ENCODE data around the gene SCRT2. TPM values are rescaled to one million over a fixed set of nuclear protein-coding genes. Genes with fewer than 3 reads are reported as not detected.

The SCRT2 gene
- total RNA-seq, 2 experiments from 2014 or later: not detected

DNA sequence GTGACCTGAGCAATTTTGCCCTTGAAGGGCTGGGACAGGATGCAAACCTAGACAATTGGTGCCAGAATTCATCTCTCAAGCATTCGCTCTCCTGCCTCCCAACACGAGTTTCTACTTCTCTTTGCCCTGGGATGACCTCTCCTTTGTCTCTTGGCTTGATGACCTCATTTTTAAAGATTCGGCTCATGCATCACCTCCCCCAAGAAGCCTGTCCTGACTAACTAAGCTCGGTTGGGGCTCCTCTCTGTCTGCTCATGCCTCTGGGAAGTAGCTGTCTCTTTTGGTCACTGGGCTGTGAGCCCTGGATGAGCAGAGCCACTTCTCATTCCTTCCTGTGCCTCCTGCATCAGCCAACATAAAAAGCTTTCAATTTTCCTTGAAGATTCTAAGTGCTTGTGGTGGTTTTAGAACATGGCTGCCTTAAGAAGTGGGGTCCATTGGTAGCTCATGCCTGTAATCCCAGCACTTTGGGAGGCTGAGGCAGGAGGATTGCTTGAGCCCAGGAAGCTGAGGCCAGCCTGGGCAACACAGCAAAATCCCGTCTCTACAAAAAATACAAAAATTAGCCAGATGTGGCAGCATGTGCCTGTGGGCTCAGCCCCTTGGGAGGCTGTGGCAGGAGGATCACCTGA, 54.4 kb downstream of the SCRT2 start:
- Mint-ChIP-seq H3K27ac (no peak overlapping the region), H3K36me3 (ENCODE audit: low read depth) (no peaks in the 10 kb centered on the region), H3K4me3 (no peak overlapping the region), H3K4me1 (no peaks in the 10 kb centered on the region), H3K9me3 (no peaks in the 10 kb centered on the region), H3K27me3 (peaks cover 39% of the 10 kb centered on the region)
- ChIA-PET POLR2A (no interaction called here), CTCF (interaction anchor here (1.7 kb wide), 1 partner anchor 23 kb away, joined by 5 read pairs; no protein-coding TSS in a partner anchor)
- DNase-seq: no peak

DNA sequence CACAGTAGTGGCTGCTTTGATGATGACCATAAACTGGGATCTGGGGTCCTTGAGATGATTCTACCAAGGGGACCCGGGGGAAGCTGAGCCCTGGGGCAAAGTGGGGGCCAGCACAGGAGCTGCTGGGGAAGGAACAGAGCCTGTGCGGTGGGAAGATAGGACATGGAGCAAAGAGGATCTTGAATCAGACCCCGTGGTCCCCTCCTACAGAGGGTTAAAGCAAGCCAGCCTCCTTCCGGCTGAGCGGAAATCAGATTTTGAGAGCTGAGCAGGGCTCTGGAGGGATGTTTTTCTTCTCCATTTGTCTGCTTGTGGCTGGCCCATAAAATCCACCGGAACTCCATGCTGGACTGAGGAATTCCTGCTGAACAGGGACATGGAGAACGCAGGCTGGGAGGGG, 55.4 kb downstream of the SCRT2 start:
- peaks cover 37% of the 10 kb centered on the region for H3K27me3 Mint-ChIP-seq
- no peaks in the 10 kb centered on the region for H3K4me1 Mint-ChIP-seq
- POLR2A ChIA-PET: no interaction called here
- H3K4me3 Mint-ChIP-seq: no peak overlapping the region
- H3K36me3 Mint-ChIP-seq (ENCODE audit: low read depth): no peaks in the 10 kb centered on the region
- no peak for DNase-seq
- H3K27ac Mint-ChIP-seq: no peak overlapping the region
- H3K9me3 Mint-ChIP-seq: no peaks in the 10 kb centered on the region
- CTCF ChIA-PET: no interaction called here

DNA sequence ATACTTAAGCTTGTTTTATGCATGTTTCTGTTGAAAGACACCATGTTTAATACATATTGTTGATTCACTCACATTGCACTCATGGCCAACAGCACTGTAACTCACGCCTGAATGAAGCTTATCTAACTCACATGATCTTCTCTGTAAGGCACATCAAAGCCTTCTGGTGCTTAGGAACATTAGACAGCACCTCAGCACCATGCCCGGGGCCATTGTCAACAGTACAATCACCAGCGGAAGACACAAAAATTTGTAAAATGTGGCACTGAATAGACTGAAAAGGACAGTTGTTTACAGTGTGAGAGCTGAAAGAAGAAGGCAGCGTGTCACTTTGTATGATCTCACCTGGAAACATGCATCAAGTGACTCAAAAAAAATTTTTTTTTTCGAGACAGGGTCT, 56.6 kb downstream of the SCRT2 start:
- Mint-ChIP-seq H3K9me3 (no peaks in the 10 kb centered on the region), H3K4me3 (no peak overlapping the region), H3K27ac (no peak overlapping the region), H3K4me1 (no peaks in the 10 kb centered on the region), H3K27me3 (peaks cover 37% of the 10 kb centered on the region), H3K36me3 (ENCODE audit: low read depth) (no peaks in the 10 kb centered on the region)
- DNase-seq: no peak
- POLR2A ChIA-PET: no interaction called here
- CTCF ChIA-PET: interaction anchor here (0.7 kb wide), 1 partner anchor 27 kb away, joined by 3 read pairs; no protein-coding TSS in a partner anchor

DNA sequence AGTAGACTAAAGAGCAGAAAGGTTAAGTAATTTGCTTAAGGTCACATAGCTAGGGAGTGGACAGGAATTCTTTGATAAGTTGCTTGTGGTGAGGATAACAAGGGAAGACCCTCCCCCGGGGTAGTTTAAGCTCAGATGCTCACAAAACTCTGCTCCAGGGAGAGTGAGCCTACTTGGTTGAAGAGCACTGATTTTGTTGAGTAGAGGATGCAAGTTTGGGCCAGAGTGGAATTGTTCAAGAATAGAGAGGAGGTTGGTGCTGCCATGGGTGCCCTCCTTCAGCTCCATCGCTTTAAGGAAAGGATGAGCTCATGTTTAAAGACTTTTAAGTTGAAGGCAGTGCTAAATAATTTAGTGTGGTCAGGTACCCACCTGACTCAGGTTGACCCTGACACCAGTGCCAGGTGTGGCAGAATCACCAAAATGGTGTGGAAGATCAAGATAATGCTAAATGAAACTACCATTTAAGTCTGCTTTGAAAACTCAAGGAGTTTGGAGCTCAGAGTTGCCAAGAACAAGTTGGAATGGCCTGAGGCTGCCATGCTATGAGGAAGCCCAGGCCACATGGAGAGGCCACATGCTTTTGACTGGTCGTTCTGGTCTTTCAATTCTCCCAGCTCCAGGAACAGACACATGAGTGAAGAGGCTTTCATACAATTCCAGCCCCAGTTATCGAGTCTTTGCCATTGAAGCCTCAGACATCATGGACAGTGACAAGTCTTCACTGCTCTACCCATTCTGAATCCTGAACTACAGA, 57.5 kb downstream of the SCRT2 start:
- no peak overlapping the region for H3K4me3 Mint-ChIP-seq
- no peaks in the 10 kb centered on the region for H3K36me3 Mint-ChIP-seq (ENCODE audit: low read depth)
- POLR2A ChIA-PET: no interaction called here
- H3K27me3 Mint-ChIP-seq: peaks cover 42% of the 10 kb centered on the region
- CTCF ChIA-PET: interaction anchor here (1.3 to 1.6 kb wide), 2 partner anchors 27 to 49 kb away, joined by 4 read pairs; no protein-coding TSS in a partner anchor
- no peaks in the 10 kb centered on the region for H3K4me1 Mint-ChIP-seq
- DNase-seq: no peak
- no peak overlapping the region for H3K27ac Mint-ChIP-seq
- no peaks in the 10 kb centered on the region for H3K9me3 Mint-ChIP-seq

DNA sequence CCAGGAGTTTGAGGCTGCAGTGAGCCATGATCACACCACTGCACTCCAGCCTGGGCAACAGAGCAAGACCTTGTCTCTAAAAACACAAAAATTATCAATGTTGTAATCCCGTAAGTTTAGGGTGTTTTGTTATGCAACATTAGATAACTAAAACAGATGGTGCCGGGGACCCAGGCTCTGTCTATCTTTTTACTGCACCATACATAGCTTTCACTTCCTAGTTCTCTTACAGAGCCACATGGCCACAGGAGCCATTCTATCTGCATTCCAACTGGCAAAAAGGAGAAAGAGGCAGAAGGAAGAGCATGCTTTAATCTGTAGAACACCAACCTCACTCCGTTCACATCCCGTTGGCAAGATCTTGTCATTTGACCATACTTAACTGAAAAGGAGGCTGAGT, 60.1 kb downstream of the SCRT2 start:
- no peak overlapping the region for H3K4me3 Mint-ChIP-seq
- H3K27ac Mint-ChIP-seq: no peak overlapping the region
- ChIA-PET CTCF (no interaction called here), POLR2A (no interaction called here)
- no peaks in the 10 kb centered on the region for H3K9me3 Mint-ChIP-seq
- peaks cover 3% of the 10 kb centered on the region for H3K4me1 Mint-ChIP-seq
- DNase-seq: no peak
- H3K36me3 Mint-ChIP-seq (ENCODE audit: low read depth): no peaks in the 10 kb centered on the region
- peaks cover 56% of the 10 kb centered on the region for H3K27me3 Mint-ChIP-seq

DNA sequence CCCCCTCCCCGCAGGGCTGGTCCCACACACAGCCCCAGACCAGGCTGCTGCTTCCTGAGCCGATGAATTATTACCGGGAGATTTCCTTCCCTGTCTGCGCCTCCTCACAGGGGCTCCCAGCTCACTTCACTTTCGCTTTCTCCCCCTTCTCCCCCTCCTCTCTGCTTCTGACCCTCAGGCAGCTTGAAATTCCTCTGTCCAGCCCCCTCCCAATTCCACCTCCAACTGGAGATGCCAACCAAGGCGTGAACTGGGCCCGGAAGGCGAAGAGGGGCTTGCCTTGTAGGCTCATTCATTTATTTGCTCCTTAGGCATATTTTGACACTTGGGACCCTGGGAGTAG, 63.8 kb downstream of the SCRT2 start:
- no peak for DNase-seq
- Mint-ChIP-seq H3K9me3 (no peaks in the 10 kb centered on the region), H3K36me3 (ENCODE audit: low read depth) (no peaks in the 10 kb centered on the region), H3K4me1 (peaks cover 3% of the 10 kb centered on the region), H3K4me3 (no peak overlapping the region), H3K27me3 (peaks cover 59% of the 10 kb centered on the region), H3K27ac (no peak overlapping the region)
- POLR2A ChIA-PET: no interaction called here
- CTCF ChIA-PET: interaction anchor here (1.5 kb wide), 1 partner anchor 9 kb away, joined by 4 read pairs; no protein-coding TSS in a partner anchor

Other genes with a start within 250 kb of the SCRT2 start
- gene TBC1D20, start 213.3 kb downstream of the SCRT2 start, total RNA-seq: 10 to 100 TPM; 27.0 to 28.1 TPM
- 100 to 1,000 TPM; 101 to 111 TPM for gene CSNK2A1, start 132.0 kb downstream of the SCRT2 start, total RNA-seq
- not detected for gene TCF15, start 65.5 kb downstream of the SCRT2 start, total RNA-seq
- 10 to 100 TPM; 16.9 to 17.1 TPM for gene SRXN1, start 22.6 kb downstream of the SCRT2 start, total RNA-seq
- not detected for gene SLC52A3, start 92.7 kb upstream of the SCRT2 start, total RNA-seq
- gene FAM110A, start 157.9 kb upstream of the SCRT2 start, total RNA-seq: 10 to 100 TPM; 34.7 to 35.9 TPM
- gene ANGPT4, start 240.5 kb upstream of the SCRT2 start, total RNA-seq: not detected

All from activated CD4-positive, alpha-beta memory T cell treated with anti-CD3 and anti-CD28 coated beads, Interleukin-2, amount 10 ng/mL, durations not matched to agents 7 days and 5 days (primary cell).